GM18907 (cell line): ENCODE results near the gene PRKCE.
A peak's percentile ranks its signal among the peaks of the same experiment; 100 is the strongest.

ENCODE experiments used
- ATAC-seq: cut with Tn5 transposase; IDR thresholded peaks from one replicate; pipeline ENCODE4 v1.9.1; 2021; ENCODE audit warnings: mild to moderate bottlenecking, moderate library complexity; ENCODE audit not compliant: unreplicated experiment

Gene PRKCE

GRCh38 chr2:46173030-46173429 lies 521.6 kb downstream of the PRKCE start:
- no peak for ATAC-seq

DNA sequence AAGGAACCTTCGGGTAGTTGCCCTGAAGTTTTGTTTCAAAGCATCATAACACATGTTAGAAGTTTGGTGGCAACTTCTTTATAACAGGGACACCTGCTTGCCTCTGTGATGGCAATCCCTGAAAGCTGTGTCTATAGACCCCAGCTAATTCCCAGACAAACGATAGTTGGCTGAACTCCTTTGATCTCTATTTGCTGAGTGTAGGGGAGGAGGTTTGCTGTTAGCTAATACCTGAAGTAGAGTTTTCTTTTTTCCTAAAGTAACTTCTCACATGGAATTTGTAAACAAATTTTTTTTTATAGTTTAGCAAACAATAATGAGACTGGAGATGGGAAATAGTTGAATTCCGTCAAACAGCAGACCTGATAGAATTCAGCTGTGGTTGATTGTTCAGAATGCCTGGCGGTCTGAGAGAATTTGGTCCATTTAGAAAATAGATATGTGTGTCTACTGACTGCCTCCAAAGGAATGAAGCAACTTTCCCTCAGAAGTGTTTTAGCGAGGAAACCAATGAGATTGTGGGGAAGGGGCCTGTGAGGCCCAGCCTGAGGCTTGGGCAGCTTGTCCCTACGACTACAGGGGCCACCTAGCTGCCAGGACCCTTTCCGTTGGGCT lies 522.3 kb downstream of the PRKCE start:
- ATAC-seq = no peak

DNA sequence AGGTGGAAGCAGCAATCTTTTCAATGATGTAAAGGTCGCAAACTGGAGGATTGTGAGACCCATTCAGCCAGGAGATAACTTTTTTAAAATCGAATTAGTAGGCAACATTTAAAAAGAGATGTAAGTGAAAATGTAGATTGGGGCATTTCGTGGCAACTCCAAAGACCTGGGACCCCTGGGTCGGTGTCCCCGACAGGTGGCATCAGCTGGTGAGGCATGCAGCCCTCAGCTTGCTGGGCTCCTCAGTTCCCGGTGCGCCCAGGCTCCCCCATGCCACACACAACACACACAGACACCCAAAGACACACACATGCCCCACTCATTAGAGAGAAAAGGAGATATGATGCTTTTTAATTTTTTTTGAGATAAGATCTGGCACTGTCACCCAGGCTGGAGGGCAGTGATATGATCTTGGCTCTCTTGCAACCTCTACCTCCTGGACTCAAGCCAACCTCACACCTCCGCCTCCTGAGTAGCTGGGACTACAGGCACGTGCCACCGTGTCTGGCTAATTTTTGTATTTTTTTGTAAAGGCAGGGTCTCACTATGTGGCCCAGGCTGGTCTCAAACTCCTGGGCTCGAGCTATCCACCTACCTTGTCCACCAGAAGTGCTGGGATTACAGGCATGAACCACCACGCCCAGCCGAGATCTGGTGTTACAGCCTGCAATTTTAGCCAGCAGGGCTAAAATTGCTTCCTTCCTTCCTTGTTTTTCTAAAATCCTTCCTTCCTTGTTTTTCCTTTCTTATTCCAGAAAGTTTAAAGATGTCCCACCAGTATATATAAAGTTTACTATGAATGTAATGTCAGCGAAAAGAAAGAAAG lies 523.1 kb downstream of the PRKCE start:
- no peak for ATAC-seq

DNA sequence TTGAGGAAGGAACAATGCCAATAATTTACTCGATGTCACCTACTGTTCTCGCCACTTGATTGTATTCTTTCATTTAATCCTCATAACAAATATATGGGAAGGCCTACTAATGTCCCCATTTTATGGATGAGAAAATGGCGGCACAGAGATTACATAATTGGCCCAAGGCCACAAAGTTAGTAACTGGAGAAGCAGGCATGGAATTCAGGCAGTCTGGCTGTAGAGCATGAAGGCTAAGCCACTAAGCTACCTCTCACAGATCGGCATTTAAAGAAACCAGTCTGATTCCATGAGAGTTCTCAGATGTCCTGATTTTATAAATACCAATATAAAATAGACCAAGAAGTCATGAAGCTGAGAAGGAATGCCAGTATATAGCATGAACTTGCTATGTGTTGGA lies 523.9 kb downstream of the PRKCE start:
- no peak for ATAC-seq

- ATAC-seq = no peak
Measured at GRCh38 chr2:46177461-46178089, 526.1 kb downstream of the PRKCE start.

- peak; percentile 76 for ATAC-seq
Measured at GRCh38 chr2:46179037-46179621, 527.7 kb downstream of the PRKCE start.

- no peak for ATAC-seq
Measured at GRCh38 chr2:46180189-46180588, 528.7 kb downstream of the PRKCE start.

DNA sequence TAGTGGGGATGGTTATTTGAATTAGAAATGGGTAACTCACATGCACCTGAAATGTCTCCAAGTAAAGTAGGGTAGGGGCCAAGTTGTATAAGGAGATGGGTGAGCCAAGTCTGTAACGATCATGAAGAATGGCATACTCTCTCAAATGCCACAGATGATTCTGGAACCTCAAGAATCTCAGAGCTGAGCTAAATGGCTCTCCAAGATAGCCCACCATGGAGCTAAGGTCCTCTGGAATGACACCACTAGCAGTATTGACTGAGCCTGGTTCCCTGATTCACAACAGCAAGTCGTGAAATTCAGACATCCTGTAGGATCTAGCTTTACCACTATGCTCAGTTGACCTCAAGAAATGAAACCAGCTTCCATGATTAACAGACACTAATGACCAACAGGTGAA lies 529.8 kb downstream of the PRKCE start:
- ATAC-seq = no peak

- no peak for ATAC-seq
Measured at GRCh38 chr2:46181789-46182530, 530.5 kb downstream of the PRKCE start.

GRCh38 chr2:46183426-46183825 lies 532.0 kb downstream of the PRKCE start:
- no peak for ATAC-seq

GRCh38 chr2:46184794-46185583 lies 533.5 kb downstream of the PRKCE start:
- ATAC-seq = no peak

DNA sequence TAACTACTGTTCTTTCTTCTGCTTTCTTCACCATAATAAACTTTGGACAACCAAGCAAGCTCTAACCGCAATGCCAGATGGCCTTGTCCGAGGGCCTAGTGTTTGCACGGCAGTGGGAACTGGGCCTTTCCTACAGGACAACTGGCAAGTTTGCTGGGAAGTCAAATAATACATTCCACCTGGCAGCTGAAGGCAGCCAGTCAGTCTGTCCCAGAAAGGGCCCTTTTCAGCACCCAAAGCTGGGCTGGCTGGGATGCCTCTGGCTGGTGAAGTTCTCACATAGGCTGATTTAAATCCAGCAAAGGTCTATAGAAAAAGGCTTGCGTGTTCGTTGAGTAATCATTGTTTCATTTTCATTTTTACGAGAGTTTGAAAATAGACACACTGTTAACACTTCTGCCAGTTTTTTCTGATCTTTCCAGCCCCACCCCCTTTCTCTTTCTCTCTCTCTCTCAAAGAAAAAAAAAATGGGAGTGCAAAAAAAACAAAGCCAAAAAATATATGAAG lies 535.7 kb downstream of the PRKCE start:
- ATAC-seq = peak; percentile 81

DNA sequence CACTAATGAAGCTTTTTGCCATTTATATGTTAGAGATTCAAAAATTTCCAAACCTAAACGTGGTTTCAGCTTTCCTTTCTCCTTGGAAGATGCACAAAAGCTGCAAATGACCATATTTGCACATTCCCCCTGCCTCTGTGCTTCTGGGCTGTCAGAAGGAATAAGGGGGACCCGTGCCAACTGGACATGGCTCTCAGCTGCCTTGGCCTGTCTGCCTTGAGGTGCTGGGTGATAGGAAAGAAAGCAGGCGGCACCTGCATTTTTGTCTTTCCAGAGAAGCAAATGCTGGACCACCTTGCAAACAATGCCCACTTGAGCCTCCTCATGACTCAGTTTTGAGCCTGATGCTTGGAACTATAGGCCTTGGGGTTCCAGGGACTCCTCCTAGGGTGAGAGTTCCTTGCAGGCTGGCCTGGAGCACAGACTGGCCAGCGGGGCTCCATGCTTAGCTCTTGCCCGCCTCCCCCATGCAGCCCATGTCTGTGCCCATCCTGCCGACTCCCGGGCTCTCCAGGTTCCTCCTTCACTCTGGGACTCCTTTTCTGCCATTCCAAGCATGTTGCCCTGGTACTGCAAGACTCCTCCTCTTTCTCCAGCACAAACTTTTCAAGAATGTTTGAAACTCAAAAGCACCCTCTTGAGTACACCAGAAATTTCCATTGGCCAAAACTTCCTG lies 536.7 kb downstream of the PRKCE start:
- no peak for ATAC-seq

GRCh38 chr2:46193356-46193755 lies 541.9 kb downstream of the PRKCE start:
- no peak for ATAC-seq

DNA sequence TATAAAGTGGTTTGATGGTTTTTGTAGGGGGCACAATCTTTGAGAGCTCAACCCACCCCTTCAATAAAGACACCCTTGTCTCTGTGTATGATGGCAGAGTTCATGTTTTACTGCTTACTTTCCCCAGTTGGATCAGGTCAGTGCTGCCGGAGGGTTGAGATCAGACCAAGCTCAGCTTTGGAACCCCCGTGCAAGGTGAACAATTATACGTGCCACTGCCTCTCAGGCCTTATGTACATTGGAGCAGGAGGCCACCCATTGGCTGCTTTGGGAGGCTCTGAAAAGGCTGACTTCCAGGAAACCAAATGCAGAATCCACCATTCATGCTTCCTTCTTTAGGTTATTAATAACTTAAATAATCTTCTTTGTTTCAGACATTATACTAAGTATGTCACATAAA lies 542.4 kb downstream of the PRKCE start:
- ATAC-seq = no peak

- no peak for ATAC-seq
Measured at GRCh38 chr2:46194856-46195255, 543.4 kb downstream of the PRKCE start.

DNA sequence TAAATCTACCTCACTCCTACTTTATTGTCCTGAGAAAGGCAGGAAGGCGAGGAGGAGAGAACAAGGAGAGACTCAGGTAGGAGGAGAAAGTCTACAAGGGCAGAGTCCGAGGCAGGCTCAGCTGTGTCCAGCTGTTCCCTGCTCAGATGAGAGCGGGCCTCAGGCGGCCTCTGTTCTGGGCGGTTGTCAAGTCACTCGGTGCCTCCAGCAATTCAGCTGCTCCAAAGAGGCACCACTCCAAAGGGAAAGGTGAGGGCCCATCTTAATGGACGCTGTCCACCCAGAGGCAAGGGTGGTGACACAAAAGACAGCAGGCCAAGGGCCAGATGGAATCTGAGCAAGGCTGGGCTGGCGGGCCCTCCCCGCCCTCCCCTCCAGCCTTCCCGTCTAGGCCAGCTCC lies 544.3 kb downstream of the PRKCE start:
- no peak for ATAC-seq

GRCh38 chr2:46196871-46197462 lies 545.5 kb downstream of the PRKCE start:
- ATAC-seq = no peak

- no peak for ATAC-seq
Measured at GRCh38 chr2:46197672-46198071, 546.2 kb downstream of the PRKCE start.
